ENCODE results near the gene OR4E2.

DNA sequence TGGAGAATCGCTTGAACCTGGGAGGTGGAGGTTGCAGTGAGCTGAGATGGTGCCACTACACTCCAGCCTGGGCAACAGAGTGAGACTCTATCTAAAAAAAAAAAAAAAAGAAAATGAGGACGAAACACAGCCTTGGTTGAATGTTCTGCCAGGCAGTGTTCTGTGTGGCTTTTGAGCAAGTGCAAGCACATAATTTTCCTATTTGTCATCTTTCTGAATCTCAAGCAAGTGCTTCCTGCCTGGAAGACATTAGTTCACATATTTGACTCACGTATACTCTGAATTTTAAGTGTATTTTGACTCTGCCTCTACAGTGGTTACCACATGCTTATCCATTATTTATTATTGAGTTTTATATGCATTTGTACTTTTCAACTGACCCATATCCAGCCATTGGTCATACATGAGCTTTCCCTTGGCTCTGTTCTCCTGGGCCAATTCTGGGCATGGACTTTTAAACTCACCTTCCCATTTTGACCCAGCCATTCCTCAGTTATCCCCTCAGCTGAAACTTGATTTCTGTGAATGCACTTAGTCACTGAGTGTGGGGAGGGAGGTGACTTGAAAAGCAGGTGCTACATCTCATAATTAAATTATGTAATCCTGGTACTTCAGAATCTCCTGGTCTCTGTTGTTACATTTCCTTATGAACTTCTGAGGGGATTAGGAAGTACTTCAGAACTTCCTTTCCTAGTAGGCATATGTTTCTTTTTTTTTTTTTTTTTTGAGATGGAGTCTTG, 27.0 kb upstream of the OR4E2 start:
- TF ChIP-seq, protein P1, sequence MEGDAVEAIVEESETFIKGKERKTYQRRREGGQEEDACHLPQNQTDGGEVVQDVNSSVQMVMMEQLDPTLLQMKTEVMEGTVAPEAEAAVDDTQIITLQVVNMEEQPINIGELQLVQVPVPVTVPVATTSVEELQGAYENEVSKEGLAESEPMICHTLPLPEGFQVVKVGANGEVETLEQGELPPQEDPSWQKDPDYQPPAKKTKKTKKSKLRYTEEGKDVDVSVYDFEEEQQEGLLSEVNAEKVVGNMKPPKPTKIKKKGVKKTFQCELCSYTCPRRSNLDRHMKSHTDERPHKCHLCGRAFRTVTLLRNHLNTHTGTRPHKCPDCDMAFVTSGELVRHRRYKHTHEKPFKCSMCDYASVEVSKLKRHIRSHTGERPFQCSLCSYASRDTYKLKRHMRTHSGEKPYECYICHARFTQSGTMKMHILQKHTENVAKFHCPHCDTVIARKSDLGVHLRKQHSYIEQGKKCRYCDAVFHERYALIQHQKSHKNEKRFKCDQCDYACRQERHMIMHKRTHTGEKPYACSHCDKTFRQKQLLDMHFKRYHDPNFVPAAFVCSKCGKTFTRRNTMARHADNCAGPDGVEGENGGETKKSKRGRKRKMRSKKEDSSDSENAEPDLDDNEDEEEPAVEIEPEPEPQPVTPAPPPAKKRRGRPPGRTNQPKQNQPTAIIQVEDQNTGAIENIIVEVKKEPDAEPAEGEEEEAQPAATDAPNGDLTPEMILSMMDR (IDR thresholded peaks at IDR 0.05 in 8 of 11, conservative IDR thresholded peaks at IDR 0.05 in 3 of 11): no peak
- TF ChIP-seq POLR2A (IDR thresholded peaks at IDR 0.05): no peak
- TF ChIP-seq POLR2AphosphoS5 (IDR thresholded peaks at IDR 0.05): no peak

Measured in spleen (tissue), 7 donors.